ENCODE results near the gene PNO1.

- TF ChIP-seq, protein P1, sequence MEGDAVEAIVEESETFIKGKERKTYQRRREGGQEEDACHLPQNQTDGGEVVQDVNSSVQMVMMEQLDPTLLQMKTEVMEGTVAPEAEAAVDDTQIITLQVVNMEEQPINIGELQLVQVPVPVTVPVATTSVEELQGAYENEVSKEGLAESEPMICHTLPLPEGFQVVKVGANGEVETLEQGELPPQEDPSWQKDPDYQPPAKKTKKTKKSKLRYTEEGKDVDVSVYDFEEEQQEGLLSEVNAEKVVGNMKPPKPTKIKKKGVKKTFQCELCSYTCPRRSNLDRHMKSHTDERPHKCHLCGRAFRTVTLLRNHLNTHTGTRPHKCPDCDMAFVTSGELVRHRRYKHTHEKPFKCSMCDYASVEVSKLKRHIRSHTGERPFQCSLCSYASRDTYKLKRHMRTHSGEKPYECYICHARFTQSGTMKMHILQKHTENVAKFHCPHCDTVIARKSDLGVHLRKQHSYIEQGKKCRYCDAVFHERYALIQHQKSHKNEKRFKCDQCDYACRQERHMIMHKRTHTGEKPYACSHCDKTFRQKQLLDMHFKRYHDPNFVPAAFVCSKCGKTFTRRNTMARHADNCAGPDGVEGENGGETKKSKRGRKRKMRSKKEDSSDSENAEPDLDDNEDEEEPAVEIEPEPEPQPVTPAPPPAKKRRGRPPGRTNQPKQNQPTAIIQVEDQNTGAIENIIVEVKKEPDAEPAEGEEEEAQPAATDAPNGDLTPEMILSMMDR (conservative IDR thresholded peaks at IDR 0.05 in 1 of 2, IDR thresholded peaks at IDR 0.05 in 1 of 2; ENCODE audit: low read depth in 1 of 2, low read length in 2 of 2), result no peak
- no peak for TF ChIP-seq EZH2 (IDR thresholded peaks at IDR 0.05; ENCODE audit: low read length, missing control alignments)
Observed at GRCh38 chr2:68134554-68134953, 23.1 kb upstream of the PNO1 start.

Measured in fibroblast of lung (primary cell).